HEK293 (cell line): ENCODE data around the gene ENOSF1.

ENCODE experiments used
- BCL11B ChIP-seq: fragments of 450-650 bp; formaldehyde crosslinking; IDR thresholded peaks from 2 replicates; pipeline ENCODE4 v1.5.1; 2016; ENCODE audit warnings: low read depth, missing biosample characterization, missing genetic modification characterization
- CTCF ChIP-seq: fragments of 450-650 bp; formaldehyde crosslinking; IDR thresholded peaks from 2 replicates; pipeline ENCODE4 v1.5.1; 2016; ENCODE audit warnings: missing biosample characterization, missing genetic modification characterization
- GLI2 ChIP-seq: fragments of 450-650 bp; formaldehyde crosslinking; IDR thresholded peaks from 2 replicates; pipeline ENCODE4; 2017; ENCODE audit warnings: missing biosample characterization, missing genetic modification characterization, low read depth, borderline replicate concordance
- GLI4 ChIP-seq: fragments of 450-650 bp; formaldehyde crosslinking; IDR thresholded peaks from 2 replicates; pipeline ENCODE4 v1.5.1; 2016; ENCODE audit warnings: missing biosample characterization, missing genetic modification characterization
- RBAK ChIP-seq: fragments of 450-650 bp; formaldehyde crosslinking; IDR thresholded peaks from 2 replicates; pipeline ENCODE4 v1.5.1; 2016; ENCODE audit warnings: missing biosample characterization, missing genetic modification characterization
- SP2 ChIP-seq: fragments of 450-650 bp; formaldehyde crosslinking; IDR thresholded peaks from 2 replicates; pipeline ENCODE4 v1.5.1; 2016; ENCODE audit warnings: missing biosample characterization, missing genetic modification characterization
- ZBTB17 ChIP-seq: fragments of 450-650 bp; formaldehyde crosslinking; IDR thresholded peaks from 2 replicates; pipeline ENCODE4 v1.5.1; 2016; ENCODE audit warnings: missing biosample characterization, missing genetic modification characterization
- ZNF146 ChIP-seq: fragments of 450-650 bp; formaldehyde crosslinking; IDR thresholded peaks from 2 replicates; pipeline ENCODE4 v1.5.1; 2016; ENCODE audit warnings: missing biosample characterization, missing genetic modification characterization
- ZNF239 ChIP-seq: fragments of 450-650 bp; formaldehyde crosslinking; IDR thresholded peaks from 2 replicates; pipeline ENCODE4 v1.5.1; 2016; ENCODE audit warnings: missing biosample characterization, missing genetic modification characterization
- ZNF302 ChIP-seq: fragments of 450-650 bp; formaldehyde crosslinking; IDR thresholded peaks from 2 replicates; pipeline ENCODE4 v1.5.1; 2016; ENCODE audit warnings: missing biosample characterization, missing genetic modification characterization, low read depth
- ZNF549 ChIP-seq: fragments of 450-650 bp; IDR thresholded peaks from 2 replicates; pipeline ENCODE4 v1.5.1; 2018; ENCODE audit warnings: missing biosample characterization, missing genetic modification characterization, mild to moderate bottlenecking, inconsistent platforms, moderate library complexity
- TF ChIP-seq, protein P1 (sequence below): fragments of 450-650 bp; formaldehyde crosslinking; optimal IDR thresholded peaks from 2 replicates; pipeline ENCODE3; 2016; ENCODE audit warnings: missing biosample characterization, mild to moderate bottlenecking, missing genetic modification characterization

- TF ChIP-seq CTCF (no peak), RBAK (no peak), ZNF146 (tag by site-specific recombination) (no peak), ZBTB17 (tag by site-specific recombination) (no peak), ZNF302 (tag by site-specific recombination) (no peak), GLI2 (no peak), ZNF549 (tag by site-specific recombination) (no peak), SP2 (no peak), GLI4 (tag by site-specific recombination) (no peak), BCL11B (tag by site-specific recombination) (no peak), ZNF239 (tag by site-specific recombination) (no peak)
- TF ChIP-seq, protein P1, sequence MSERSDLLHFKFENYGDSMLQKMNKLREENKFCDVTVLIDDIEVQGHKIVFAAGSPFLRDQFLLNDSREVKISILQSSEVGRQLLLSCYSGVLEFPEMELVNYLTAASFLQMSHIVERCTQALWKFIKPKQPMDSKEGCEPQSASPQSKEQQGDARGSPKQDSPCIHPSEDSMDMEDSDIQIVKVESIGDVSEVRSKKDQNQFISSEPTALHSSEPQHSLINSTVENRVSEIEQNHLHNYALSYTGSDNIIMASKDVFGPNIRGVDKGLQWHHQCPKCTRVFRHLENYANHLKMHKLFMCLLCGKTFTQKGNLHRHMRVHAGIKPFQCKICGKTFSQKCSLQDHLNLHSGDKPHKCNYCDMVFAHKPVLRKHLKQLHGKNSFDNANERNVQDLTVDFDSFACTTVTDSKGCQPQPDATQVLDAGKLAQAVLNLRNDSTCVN (tag by site-specific recombination): no peak
Observed at GRCh38 chr18:717003-717402, 4.6 kb upstream of the ENOSF1 start.
